Adrenal gland (tissue), 5 donors: Measurements from ENCODE around the gene NUAK1.

Source experiments
- CTCF ChIP-seq, 6 experiments: fragments of 450-650 bp in 4 of 6; fragments of 200-600 bp in 2 of 6; sonication (generic) in 1 of 6; IDR thresholded peaks; 1 replicate in 5 of 6; 2 replicates in 1 of 6; pipeline versions ENCODE4 v1.5.1 to v1.8.0; 2016 to 2021; ENCODE audit warnings: antibody characterized with exemption in 6 of 6, mild to moderate bottlenecking in 2 of 6, moderate library complexity in 1 of 6
- POLR2A ChIP-seq, 2 donors: fragments of 450-650 bp; IDR thresholded peaks; one replicate each; pipeline ENCODE4 v1.6.1; 2017; ENCODE audit warnings: antibody characterized with exemption in 2 of 2, mild to moderate bottlenecking in 2 of 2, moderate library complexity in 1 of 2
- donor health status: DM: no; HTN: no; CAD: no.

GRCh38 chr12:106074361-106074705, 64.4 kb downstream of the NUAK1 start:
- no peak for TF ChIP-seq CTCF (IDR thresholded peaks at IDR 0.05)
- no peak for TF ChIP-seq POLR2A (IDR thresholded peaks at IDR 0.05)
